ENCODE measurements around the gene PPP6R3.

DNA sequence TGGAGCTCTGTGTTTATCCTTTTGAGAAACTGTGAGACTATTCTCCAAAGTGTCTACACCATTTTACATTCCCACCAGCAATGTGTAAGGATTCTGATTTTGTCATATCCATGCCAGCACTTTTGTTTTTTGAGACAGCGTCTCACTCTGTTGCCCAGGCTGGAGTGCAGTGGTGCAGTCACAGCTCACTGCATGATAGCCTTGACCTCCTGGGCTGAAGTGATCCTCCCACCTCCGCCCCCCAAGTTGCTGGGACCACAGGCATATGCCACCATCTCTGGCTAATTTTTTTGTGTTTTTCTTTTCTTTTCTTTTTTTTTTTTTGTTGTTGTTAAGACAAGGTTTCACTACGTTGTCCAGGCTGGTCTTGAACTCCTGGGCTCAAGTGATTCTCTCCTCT lies 35.3 kb downstream of the PPP6R3 start:
- TF ChIP-seq CTCF (IDR thresholded peaks at IDR 0.05; ENCODE audit: low read length) (no peak), EZH2 (IDR thresholded peaks at IDR 0.05; ENCODE audit: borderline replicate concordance, low read length) (no peak)

Measured in OCI-LY1 (cell line).